GM19043 (cell line): ENCODE results near the gene PGLYRP2.

Source experiments
- ATAC-seq: cut with Tn5 transposase; IDR thresholded peaks from one replicate; pipeline ENCODE4 v1.9.1; 2021; ENCODE audit warnings: low read depth; ENCODE audit not compliant: unreplicated experiment

Gene PGLYRP2

GRCh38 chr19:15427991-15428471 is 51.3 kb downstream of the PGLYRP2 start:
- no peak for ATAC-seq

- no peak for ATAC-seq
Observed at GRCh38 chr19:15427350-15427700, 52.0 kb downstream of the PGLYRP2 start.

- ATAC-seq, result no peak
Observed at GRCh38 chr19:15426485-15427349, 52.6 kb downstream of the PGLYRP2 start.

GRCh38 chr19:15425321-15425950 is 53.9 kb downstream of the PGLYRP2 start:
- no peak for ATAC-seq

GRCh38 chr19:15424692-15425272 is 54.5 kb downstream of the PGLYRP2 start:
- no peak for ATAC-seq

- no peak for ATAC-seq
Observed at GRCh38 chr19:15424121-15424520, 55.2 kb downstream of the PGLYRP2 start.

GRCh38 chr19:15423130-15423529 is 56.2 kb downstream of the PGLYRP2 start:
- ATAC-seq, result no peak

GRCh38 chr19:15422296-15423075 is 56.8 kb downstream of the PGLYRP2 start:
- no peak for ATAC-seq

- ATAC-seq, result no peak
Observed at GRCh38 chr19:15421721-15422260, 57.5 kb downstream of the PGLYRP2 start.

- ATAC-seq, result no peak
Observed at GRCh38 chr19:15421136-15421695, 58.1 kb downstream of the PGLYRP2 start.

GRCh38 chr19:15419413-15420025 is 59.8 kb downstream of the PGLYRP2 start:
- ATAC-seq, result no peak
